HCT116 (cell line): Measurements from ENCODE around the gene CEP97. TPM values are rescaled to one million over a fixed set of nuclear protein-coding genes. Genes with fewer than 3 reads are reported as not detected.

Source experiments
- ATAC-seq: fragments of 200-7000 bp; cut with Tn5 transposase; 2 replicates; pipeline ENCODE4 v1.9.1; 2020; ENCODE audit warnings: mild to moderate bottlenecking, moderate library complexity
- BruUV-seq: library from RNA; stranded (reverse); fragments of 400-500 nt; replicated peaks from 2 replicates; lab custom pipeline; 2021; lab: Mats Ljungman, UMichigan
- CTCF ChIA-PET: fragments of 300-600 bp; sonication (Branson Sonifier 250); formaldehyde crosslinking; loops from one replicate; lab custom pipeline; 2021; ENCODE audit warnings: antibody characterized with exemption; lab: Charles Lee
- POLR2A ChIA-PET: fragments of 300-600, 350-600 bp; sonication (Branson Sonifier 250); formaldehyde crosslinking; loops from one replicate; lab custom pipeline; 2021; ENCODE audit warnings: antibody characterized with exemption; lab: Charles Lee
- RAD21 ChIA-PET, 2 experiments: fragments of 300-600 bp; sonication (Branson Sonifier 250); formaldehyde crosslinking; loops; one replicate each; lab custom pipeline; 2023; ENCODE audit warnings: low total read pairs in 2 of 2; ENCODE audit not compliant: uncharacterized antibody in 2 of 2, unreplicated experiment in 2 of 2, low non-redundant PET in 1 of 2; lab: Charles Lee
- DNase-seq: peaks from one replicate; pipeline ENCODE4 v3.0.0-alpha.2; 2010; ENCODE audit warnings: low read depth, low spot score
- H2AFZ ChIP-seq: fragments of 200-600 bp; shearing (Covaris generic), sonication (generic); 2 replicates; pipeline ENCODE4 v1.6.1; 2017; ENCODE audit warnings: low read depth, mixed run types, mixed read lengths, antibody characterized with exemption, low read length; ENCODE audit not compliant: poor library complexity, severe bottlenecking
- H3K27ac ChIP-seq: 2 replicates; pipeline ENCODE4 v1.5.1; 2012; ENCODE audit warnings: low read depth, low read length
- H3K27me3 ChIP-seq: fragments of 200-600 bp; sonication (generic); 2 replicates; pipeline ENCODE4 v1.6.1; 2016; ENCODE audit warnings: mixed run types, low read length, mixed read lengths; ENCODE audit not compliant: insufficient read depth
- H3K36me3 ChIP-seq, 2 experiments: fragments of 200-500 bp in 1 of 2; fragments of 200-600 bp in 1 of 2; sonication (Bioruptor generic) in 1 of 2; sonication (generic) in 1 of 2; 2 replicates each; pipeline versions ENCODE4 v1.5.1 to v1.6.1; 2014 to 2016; ENCODE audit warnings: low read length in 2 of 2, inconsistent platforms in 1 of 2, mixed read lengths in 1 of 2, mixed run types in 1 of 2; ENCODE audit not compliant: insufficient read depth in 2 of 2, control insufficient read depth in 1 of 2
- H3K4me1 ChIP-seq, 2 experiments: fragments of 200-600 bp in 1 of 2; sonication (generic) in 1 of 2; 2 replicates each; pipeline versions ENCODE4 v1.5.1 to v1.6.1; 2012 to 2017; ENCODE audit warnings: low read length in 2 of 2, inconsistent platforms in 1 of 2, mild to moderate bottlenecking in 1 of 2, mixed read lengths in 1 of 2, mixed run types in 1 of 2, moderate library complexity in 1 of 2; ENCODE audit not compliant: insufficient read depth in 2 of 2, control insufficient read depth in 1 of 2
- H3K4me2 ChIP-seq: fragments of 200-600 bp; sonication (generic); 2 replicates; pipeline ENCODE4 v1.6.1; 2017; ENCODE audit warnings: mixed run types, low read length, mixed read lengths
- H3K4me3 ChIP-seq, 2 experiments: fragments of 200-600 bp in 1 of 2; sonication (generic) in 1 of 2; replicated peaks in 1 of 2; 2 replicates each; pipeline ENCODE4 v1.5.1; 2011 to 2016; ENCODE audit warnings: low read length in 2 of 2, control low read depth in 1 of 2, low read depth in 1 of 2, mild to moderate bottlenecking in 1 of 2, mixed read lengths in 1 of 2, mixed run types in 1 of 2
- H3K79me2 ChIP-seq: fragments of 200-600 bp; sonication (generic); 2 replicates; pipeline ENCODE4 v1.6.1; 2017; ENCODE audit warnings: mild to moderate bottlenecking, mixed run types, low read length, moderate library complexity, mixed read lengths; ENCODE audit not compliant: insufficient read depth
- H3K9ac ChIP-seq: fragments of 200-600 bp; sonication (generic); 2 replicates; pipeline ENCODE4 v1.6.1; 2016; ENCODE audit warnings: low read length, mixed read lengths
- H3K9me2 ChIP-seq: fragments of 200-600 bp; sonication (generic), shearing (Covaris generic); 2 replicates; pipeline ENCODE4 v1.6.1; 2017; ENCODE audit warnings: mixed run types, mild to moderate bottlenecking, moderate library complexity; ENCODE audit not compliant: insufficient read depth
- H3K9me3 ChIP-seq, 2 experiments: fragments of 200-500 bp in 1 of 2; fragments of 200-600 bp in 1 of 2; sonication (Bioruptor generic) in 1 of 2; sonication (generic) in 1 of 2; 2 replicates each; pipeline ENCODE4 v1.6.1; 2014 to 2017; ENCODE audit warnings: low read length in 2 of 2, mixed read lengths in 2 of 2, inconsistent platforms in 1 of 2, low read depth in 1 of 2, mild to moderate bottlenecking in 1 of 2, mixed run types in 1 of 2, moderate library complexity in 1 of 2; ENCODE audit not compliant: control insufficient read depth in 1 of 2, insufficient read depth in 1 of 2
- H4K20me1 ChIP-seq: fragments of 200-600 bp; sonication (generic), shearing (Covaris generic); 2 replicates; pipeline ENCODE4 v1.6.1; 2017; ENCODE audit warnings: mixed run types, mild to moderate bottlenecking, moderate library complexity; ENCODE audit not compliant: insufficient read depth
- ATF3 ChIP-seq: IDR thresholded peaks from 2 replicates; pipeline ENCODE4 v1.6.1; 2012
- CBX3 ChIP-seq: IDR thresholded peaks from 2 replicates; pipeline ENCODE4 v1.6.1; 2012; ENCODE audit warnings: low read depth
- CEBPB ChIP-seq: IDR thresholded peaks from 2 replicates; pipeline ENCODE4 v1.6.1; 2012; ENCODE audit warnings: low read depth
- CTCF ChIP-seq, 3 experiments: fragments of 200-600 bp in 1 of 3; sonication (generic) in 1 of 3; IDR thresholded peaks in 2 of 3; conservative IDR thresholded peaks in 1 of 3; 2 replicates each; pipeline ENCODE4 v1.5.1; 2012 to 2017; ENCODE audit warnings: low read depth in 2 of 3, low read length in 2 of 3, antibody characterized with exemption in 1 of 3, borderline replicate concordance in 1 of 3, control low read depth in 1 of 3, mild to moderate bottlenecking in 1 of 3, mixed read lengths in 1 of 3, mixed run types in 1 of 3, moderate library complexity in 1 of 3; ENCODE audit not compliant: insufficient read depth in 1 of 3
- EGR1 ChIP-seq: IDR thresholded peaks from 2 replicates; pipeline ENCODE4 v1.6.1; 2012; ENCODE audit warnings: low read depth
- ELF1 ChIP-seq: IDR thresholded peaks from 2 replicates; pipeline ENCODE4 v1.6.1; 2012; ENCODE audit warnings: low read depth, borderline replicate concordance
- EZH2phosphoT487 ChIP-seq: fragments of 200-600 bp; IDR thresholded peaks from 2 replicates; pipeline ENCODE4 v1.6.1; 2018; ENCODE audit warnings: antibody characterized with exemption, borderline replicate concordance
- FOSL1 ChIP-seq: IDR thresholded peaks from 2 replicates; pipeline ENCODE4 v1.6.1; 2012; ENCODE audit warnings: low read depth
- JUND ChIP-seq: IDR thresholded peaks from 2 replicates; pipeline ENCODE4 v1.6.1; 2012
- MAX ChIP-seq: IDR thresholded peaks from 2 replicates; pipeline ENCODE4 v1.6.1; 2012
- POLR2A ChIP-seq: IDR thresholded peaks from 2 replicates; pipeline ENCODE4 v1.7.0; 2011; ENCODE audit warnings: borderline replicate concordance; ENCODE audit not compliant: insufficient read depth, insufficient read length; ENCODE audit errors: extremely low read depth
- POLR2AphosphoS5 ChIP-seq: IDR thresholded peaks from 2 replicates; pipeline ENCODE4 v1.6.1; 2011; ENCODE audit warnings: mild to moderate bottlenecking, low read depth, low read length, moderate library complexity
- SIN3A ChIP-seq: IDR thresholded peaks from 2 replicates; pipeline ENCODE4 v1.6.1; 2012; ENCODE audit warnings: low read depth
- SP1 ChIP-seq: IDR thresholded peaks from 2 replicates; pipeline ENCODE4 v1.6.1; 2012; ENCODE audit warnings: low read depth
- SRF ChIP-seq: IDR thresholded peaks from 2 replicates; pipeline ENCODE4 v1.6.1; 2012; ENCODE audit warnings: low read depth
- TCF7L2 ChIP-seq: IDR thresholded peaks from 2 replicates; pipeline ENCODE4 v1.7.0; 2011; ENCODE audit warnings: borderline replicate concordance, inconsistent platforms; ENCODE audit not compliant: insufficient read depth, insufficient read length; ENCODE audit errors: extremely low read depth
- ZBTB33 ChIP-seq: IDR thresholded peaks from 2 replicates; pipeline ENCODE4 v1.6.1; 2011; ENCODE audit warnings: mild to moderate bottlenecking, low read length, moderate library complexity; ENCODE audit not compliant: insufficient replicate concordance; ENCODE audit errors: extremely low read depth
- ZFX ChIP-seq: fragments of 450-650 bp; IDR thresholded peaks from 2 replicates; pipeline ENCODE4 v1.6.1; 2017
- ZNF274 ChIP-seq: fragments of 200-500 bp; sonication (Bioruptor generic); IDR thresholded peaks from 2 replicates; pipeline ENCODE4 v1.6.1; 2014; ENCODE audit warnings: mild to moderate bottlenecking, low read depth, low read length, inconsistent platforms
- intact Hi-C: fragments of 100-400 bp; cut with micrococcal nuclease; formaldehyde crosslinking; loops from 2 replicates; pipeline ENCODE4 v1.10.0; 2022
- total RNA-seq: library from RNA; stranded (reverse); gene quantifications from one replicate; pipeline ENCODE4 v1.2.1, GENCODE V29; 2021; ENCODE audit not compliant: unreplicated experiment

The CEP97 gene
- total RNA-seq, 1 experiment from 2014 or later: 15.7 TPM

GRCh38 chr3:101677436-101678286 lies 46.8 kb upstream of the CEP97 start:
- POLR2A ChIA-PET: interaction anchor here (1.6 to 4.7 kb wide), 2 partner anchors 8 to 104 kb away, joined by 6 to 45 read pairs; partner anchors contain the start of genes PCNP and RPL24
- BruUV-seq: TSS peak; percentile 59

More at GRCh38 chr3:101677436-101678286, 46.8 kb upstream of the CEP97 start:
- Histone ChIP-seq H2AFZ (no peak overlapping the region), H3K4me2 (peak overlapping the region; percentile 92), H3K9me2 (no peaks in the 10 kb centered on the region), H3K4me1 (peaks cover 7 to 23% of the 10 kb centered on the region in 2 experiments; a peak in 3 of 4 replicates), H3K79me2 (peaks cover 65% of the 10 kb centered on the region), H3K27me3 (no peaks in the 10 kb centered on the region)
- RAD21 ChIA-PET: interaction anchor here in 1 of 2 experiments (1.2 kb wide), 1 partner anchor 104 kb away, joined by 4 read pairs; the partner anchor contains the start of gene PCNP
- TF ChIP-seq CEBPB: no peak
- TF ChIP-seq JUND: no peak
- TF ChIP-seq ZFX: no peak
- TF ChIP-seq POLR2A: no peak
- TF ChIP-seq ATF3: no peak
- TF ChIP-seq EGR1: no peak
- no peak for TF ChIP-seq SRF
- TF ChIP-seq ZBTB33: no peak
- TF ChIP-seq ZNF274: no peak
- no peak for TF ChIP-seq ELF1
- TF ChIP-seq FOSL1: no peak
- no peak for TF ChIP-seq CTCF (IDR thresholded peaks at IDR 0.05 in 2 of 3, conservative IDR thresholded peaks at IDR 0.05 in 1 of 3; ENCODE audit: borderline replicate concordance in 1 of 3, insufficient read depth in 1 of 3, low read depth in 2 of 3, low read length in 2 of 3)
- TF ChIP-seq EZH2phosphoT487: no peak
- TF ChIP-seq TCF7L2: no peak
- no peak; the same call in 1 of the 2 replicates for TF ChIP-seq SIN3A
- TF ChIP-seq CBX3: no peak
- TF ChIP-seq MAX: no peak
- TF ChIP-seq SP1: no peak
- no peak for TF ChIP-seq POLR2AphosphoS5
- TF ChIP-seq, all 23 proteins: peak for 0
- Histone ChIP-seq H3K4me3 (peak overlapping the region; percentile 97), H3K36me3 (peaks cover 25 to 29% of the 10 kb centered on the region in 2 experiments), H3K27ac (peak overlapping the region; percentile 56), H4K20me1 (peaks cover 23% of the 10 kb centered on the region; the same call in 1 of the 2 replicates), H3K9ac (peak overlapping the region; percentile 51), H3K9me3 (no peaks in the 10 kb centered on the region)
- intact Hi-C loops: loop anchor here (1.0 kb wide), 2 partner anchors 9 to 104 kb away; partner anchors contain the start of gene RPL24
- DNase-seq (no peak), ATAC-seq (no peak)
- CTCF ChIA-PET: interaction anchor here (0.6 to 2.8 kb wide), 4 partner anchors 27 to 104 kb away, joined by 3 to 11 read pairs (median 4); partner anchors contain the start of gene PCNP
